Osteoblast (primary cell): ENCODE results near the gene LIPI. TPM values are rescaled to one million over a fixed set of nuclear protein-coding genes. Genes with fewer than 3 reads are reported as not detected.

Experiments used
- DNase-seq: peaks from one replicate; pipeline ENCODE4 v3.0.0; 2011; ENCODE audit warnings: low spot score, mixed read lengths; ENCODE audit not compliant: insufficient read length; ENCODE audit errors: missing footprints
- H2AFZ ChIP-seq: 2 replicates; pipeline ENCODE4 v1.6.0; 2011; ENCODE audit warnings: mild to moderate bottlenecking, low read length
- H3K27ac ChIP-seq: 2 replicates; pipeline ENCODE4 v1.5.1; 2011; ENCODE audit warnings: mild to moderate bottlenecking, low read depth, low read length, moderate library complexity
- H3K27me3 ChIP-seq: 2 replicates; pipeline ENCODE4 v1.6.0; 2012; ENCODE audit warnings: mild to moderate bottlenecking, control low read depth, inconsistent platforms, low read length, moderate library complexity; ENCODE audit not compliant: insufficient read depth
- H3K36me3 ChIP-seq: 2 replicates; pipeline ENCODE4 v1.5.1; 2011; ENCODE audit warnings: mild to moderate bottlenecking, low read length, control low read depth, moderate library complexity; ENCODE audit not compliant: insufficient read depth
- H3K4me1 ChIP-seq: 2 replicates; pipeline ENCODE4 v1.5.1; 2011; ENCODE audit warnings: mild to moderate bottlenecking, low read length, control low read depth, moderate library complexity; ENCODE audit not compliant: insufficient read depth
- H3K4me2 ChIP-seq: 2 replicates; pipeline ENCODE4 v1.6.0; 2011; ENCODE audit warnings: mild to moderate bottlenecking, low read length; ENCODE audit not compliant: insufficient read depth
- H3K4me3 ChIP-seq: fragments of 200-600 bp; sonication (generic); 3 replicates; pipeline ENCODE4 v1.5.1; 2012; ENCODE audit warnings: mild to moderate bottlenecking, low read length, inconsistent platforms; ENCODE audit not compliant: insufficient read depth
- H3K79me2 ChIP-seq: 2 replicates; pipeline ENCODE4 v1.6.0; 2012; ENCODE audit warnings: mild to moderate bottlenecking, low read length, control low read depth, inconsistent platforms; ENCODE audit not compliant: insufficient read depth
- H3K9me3 ChIP-seq: 2 replicates; pipeline ENCODE4 v1.5.1; 2011; ENCODE audit warnings: low read depth, low read length, control low read depth
- H4K20me1 ChIP-seq: 2 replicates; pipeline ENCODE4 v1.6.0; 2012; ENCODE audit warnings: mild to moderate bottlenecking, low read length, control low read depth; ENCODE audit not compliant: insufficient read depth
- CTCF ChIP-seq: IDR thresholded peaks from 2 replicates; pipeline ENCODE4 v1.5.1; 2011; ENCODE audit warnings: mild to moderate bottlenecking, low read depth, low read length, moderate library complexity; ENCODE audit errors: extremely low read depth
- total RNA-seq: library from RNA; depleted of rRNA; stranded (reverse); fragments of >200 nt; gene quantifications from 2 replicates; pipeline ENCODE4 v1.2.3, GENCODE V29; 2012

Gene LIPI
- total RNA-seq, 1 donor: not detected

- no peak overlapping the region for H2AFZ ChIP-seq
- H3K9me3 ChIP-seq: no peaks in the 10 kb centered on the region
- no peaks in the 10 kb centered on the region for H4K20me1 ChIP-seq
- no peak overlapping the region for H3K4me3 ChIP-seq
- no peaks in the 10 kb centered on the region for H3K27me3 ChIP-seq
- no peak for TF ChIP-seq CTCF
- DNase-seq: no peak
- no peaks in the 10 kb centered on the region for H3K4me1 ChIP-seq
- H3K27ac ChIP-seq: no peak overlapping the region
- H3K79me2 ChIP-seq: no peaks in the 10 kb centered on the region
- H3K4me2 ChIP-seq: no peak overlapping the region
- H3K36me3 ChIP-seq: no peaks in the 10 kb centered on the region
These were observed 112.8 kb downstream of the LIPI start for GRCh38 chr21:14097881-14098499.

- Histone ChIP-seq H3K36me3 (no peaks in the 10 kb centered on the region), H3K79me2 (no peaks in the 10 kb centered on the region), H3K27me3 (no peaks in the 10 kb centered on the region), H3K9me3 (no peaks in the 10 kb centered on the region), H3K4me3 (no peak overlapping the region), H3K27ac (no peak overlapping the region), H3K4me1 (no peaks in the 10 kb centered on the region), H4K20me1 (no peaks in the 10 kb centered on the region), H2AFZ (no peak overlapping the region), H3K4me2 (no peak overlapping the region)
- TF ChIP-seq CTCF: no peak
- DNase-seq: no peak
These were observed 114.2 kb downstream of the LIPI start for GRCh38 chr21:14096577-14096976.

GRCh38 chr21:14096172-14096571, 114.6 kb downstream of the LIPI start:
- no peak for TF ChIP-seq CTCF
- no peak overlapping the region for H2AFZ ChIP-seq
- H3K4me3 ChIP-seq: no peak overlapping the region
- H3K79me2 ChIP-seq: no peaks in the 10 kb centered on the region
- no peak for DNase-seq
- H3K9me3 ChIP-seq: no peaks in the 10 kb centered on the region
- H3K4me1 ChIP-seq: no peaks in the 10 kb centered on the region
- H3K36me3 ChIP-seq: no peaks in the 10 kb centered on the region
- no peak overlapping the region for H3K4me2 ChIP-seq
- no peaks in the 10 kb centered on the region for H3K27me3 ChIP-seq
- H4K20me1 ChIP-seq: no peaks in the 10 kb centered on the region
- no peak overlapping the region for H3K27ac ChIP-seq

GRCh38 chr21:14095056-14095455, 115.7 kb downstream of the LIPI start:
- DNase-seq: no peak
- Histone ChIP-seq H4K20me1 (no peaks in the 10 kb centered on the region), H3K9me3 (no peaks in the 10 kb centered on the region), H3K27me3 (no peaks in the 10 kb centered on the region), H3K4me2 (no peak overlapping the region), H2AFZ (no peak overlapping the region), H3K4me3 (no peak overlapping the region), H3K4me1 (no peaks in the 10 kb centered on the region), H3K36me3 (no peaks in the 10 kb centered on the region), H3K79me2 (no peaks in the 10 kb centered on the region), H3K27ac (no peak overlapping the region)
- TF ChIP-seq CTCF: no peak
